Measurements from ENCODE around the gene BNIP3.

Gene BNIP3

GRCh38 chr10:131981429-131982184, at the start of gene BNIP3:
BNIP3 (minus strand) TSS chr10:131981923; CDS start chr10:131981806, 117 bp downstream.
- DNase-seq (ENCODE audit: low spot score), result no peak

DNA sequence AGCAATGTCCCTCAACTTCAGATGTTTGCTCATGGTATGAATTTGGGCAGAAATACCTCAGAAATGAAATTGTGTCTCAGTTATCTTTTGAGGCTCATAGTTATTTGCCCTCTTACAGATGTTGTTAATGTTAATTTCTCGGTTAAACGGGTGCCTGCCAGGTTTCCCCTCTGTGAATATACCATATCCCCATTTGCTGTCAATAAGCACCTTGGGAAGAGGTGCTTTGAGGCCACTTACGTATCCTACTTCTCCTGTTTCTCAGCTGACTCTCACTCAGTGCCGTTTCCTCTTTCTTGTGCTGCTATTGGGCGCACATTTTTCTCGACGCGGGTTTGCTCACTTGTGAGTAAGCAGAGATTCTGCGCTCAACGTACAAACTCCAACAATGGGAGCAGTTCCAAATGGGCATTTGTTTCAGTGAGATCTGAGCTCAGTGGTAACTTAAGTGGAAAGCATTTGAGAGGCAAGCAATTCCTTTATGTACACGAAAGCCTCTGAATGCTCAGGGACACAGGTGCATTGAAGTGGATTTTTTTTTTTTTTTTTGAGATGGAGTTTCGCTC, 49.3 kb upstream of the BNIP3 start:
- no peak for DNase-seq (ENCODE audit: low spot score)

- no peak for DNase-seq (ENCODE audit: low spot score)
These were observed 47.0 kb upstream of the BNIP3 start for GRCh38 chr10:132028706-132029105.

- DNase-seq (ENCODE audit: low spot score), result peak; percentile 27
These were observed 45.8 kb upstream of the BNIP3 start for GRCh38 chr10:132027423-132027983.

GRCh38 chr10:132023092-132023811, 41.5 kb upstream of the BNIP3 start:
- no peak for DNase-seq (ENCODE audit: low spot score)

DNA sequence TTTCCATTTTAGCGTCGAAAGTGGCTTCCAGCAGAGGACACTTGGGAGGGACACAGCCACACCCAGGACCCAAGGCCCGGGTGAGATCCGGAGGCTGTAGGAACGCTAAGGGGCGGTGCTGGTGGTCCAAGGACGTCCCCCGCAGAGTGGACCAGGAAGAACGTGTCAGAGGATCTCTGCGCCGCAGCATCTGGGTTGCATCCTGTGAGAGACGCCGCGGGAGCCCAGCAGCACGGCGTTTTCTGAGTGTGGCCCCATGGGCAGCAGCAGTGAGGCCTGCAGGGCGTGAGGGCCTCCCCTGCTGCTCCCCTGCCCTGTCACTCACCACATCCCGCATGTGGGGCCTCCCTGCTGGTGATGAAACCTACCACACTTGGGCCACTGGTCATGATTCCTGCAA, 40.5 kb upstream of the BNIP3 start:
- DNase-seq (ENCODE audit: low spot score), result no peak

DNA sequence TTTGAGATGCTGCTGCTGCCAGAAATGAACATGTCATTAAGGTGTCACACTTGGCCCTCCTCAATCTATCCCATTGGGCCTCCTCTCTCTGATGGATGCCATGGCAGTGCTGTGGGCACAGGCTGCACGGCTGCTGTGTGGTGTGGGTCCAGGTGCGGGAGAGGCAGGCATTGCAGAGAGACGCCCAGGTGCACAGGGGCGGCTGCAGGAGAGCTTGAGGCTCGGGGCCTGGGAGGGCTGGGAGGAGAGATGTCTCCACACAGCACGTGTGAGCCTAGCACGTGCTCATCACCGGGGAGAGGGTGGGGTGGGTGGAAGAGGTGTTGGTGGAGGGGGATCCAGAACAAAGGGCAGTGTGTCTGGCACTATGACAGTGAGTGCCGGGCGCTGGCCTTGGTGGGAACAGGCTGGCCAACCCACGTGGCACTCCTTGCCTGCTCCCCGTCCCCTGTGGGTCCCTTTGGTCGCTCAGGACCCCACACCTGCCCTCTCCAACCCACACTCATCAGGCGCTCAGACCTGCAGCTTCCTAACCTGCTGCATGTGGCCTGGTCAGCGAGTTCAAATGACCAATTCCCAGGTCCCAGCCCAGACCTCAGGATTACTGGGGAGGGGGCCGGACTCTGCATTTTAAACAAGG, 39.9 kb upstream of the BNIP3 start:
- DNase-seq (ENCODE audit: low spot score), result no peak

DNA sequence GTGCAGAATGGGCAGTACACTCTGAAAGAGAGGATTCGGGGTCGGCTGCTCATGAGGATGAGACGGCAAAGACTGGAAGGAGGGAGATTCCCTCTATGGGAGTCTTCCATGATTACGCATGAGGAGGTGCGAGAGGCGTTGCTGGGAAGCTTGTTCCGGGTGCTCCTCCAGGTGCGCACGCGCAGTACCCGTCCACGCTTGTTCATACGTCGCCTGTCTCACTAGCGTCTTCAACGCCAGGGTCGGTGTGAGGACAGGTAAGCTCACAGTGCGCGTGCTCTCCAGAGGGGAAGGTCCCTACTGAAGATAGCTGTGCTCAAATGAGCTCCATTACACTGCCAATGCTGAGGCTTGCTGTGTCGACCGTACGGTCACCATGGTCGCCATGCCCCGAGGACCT, 39.3 kb upstream of the BNIP3 start:
- DNase-seq (ENCODE audit: low spot score), result no peak

DNA sequence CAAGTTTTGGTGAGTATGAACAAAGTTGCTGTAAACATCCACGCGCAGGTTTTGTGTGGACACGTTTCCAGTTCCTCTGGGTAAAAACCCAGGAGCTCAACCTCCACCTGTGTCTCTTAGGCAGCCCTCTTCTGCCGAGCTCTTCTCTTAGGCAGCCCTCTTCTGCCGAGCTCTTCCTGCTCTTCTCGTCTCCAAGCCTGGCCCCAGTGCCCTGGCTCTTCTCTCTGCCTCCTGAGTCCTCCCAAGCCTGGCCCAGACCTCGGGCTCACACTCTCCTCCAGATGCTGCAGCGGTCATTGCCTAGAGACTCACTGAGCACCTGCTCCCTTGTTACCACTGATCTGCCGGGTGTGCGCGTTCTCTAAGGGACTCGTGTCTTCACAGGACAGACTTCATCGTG, 38.7 kb upstream of the BNIP3 start:
- peak; percentile 2 for DNase-seq (ENCODE audit: low spot score)

GRCh38 chr10:132019366-132019765, 37.6 kb upstream of the BNIP3 start:
- no peak for DNase-seq (ENCODE audit: low spot score)

DNA sequence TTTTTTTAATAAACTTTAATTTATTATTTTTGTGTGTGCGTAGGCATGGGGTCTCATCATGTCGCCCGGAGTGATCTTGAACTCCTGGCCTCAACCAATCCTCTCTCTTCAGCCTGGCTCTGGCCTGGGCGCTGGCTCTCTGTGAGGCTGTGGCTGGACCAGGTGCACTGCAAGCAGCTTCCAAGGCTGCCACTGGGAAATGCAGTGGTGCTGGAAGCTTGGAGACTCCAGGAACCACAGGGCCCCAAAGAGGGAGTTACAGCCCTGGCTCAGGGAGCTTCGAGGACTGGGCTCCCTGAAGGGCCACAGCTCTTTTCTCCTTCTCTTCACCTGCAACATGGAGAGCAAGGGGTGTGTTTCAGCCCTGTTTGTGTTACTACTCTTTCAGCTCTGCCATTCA, 36.7 kb upstream of the BNIP3 start:
- no peak for DNase-seq (ENCODE audit: low spot score)

DNA sequence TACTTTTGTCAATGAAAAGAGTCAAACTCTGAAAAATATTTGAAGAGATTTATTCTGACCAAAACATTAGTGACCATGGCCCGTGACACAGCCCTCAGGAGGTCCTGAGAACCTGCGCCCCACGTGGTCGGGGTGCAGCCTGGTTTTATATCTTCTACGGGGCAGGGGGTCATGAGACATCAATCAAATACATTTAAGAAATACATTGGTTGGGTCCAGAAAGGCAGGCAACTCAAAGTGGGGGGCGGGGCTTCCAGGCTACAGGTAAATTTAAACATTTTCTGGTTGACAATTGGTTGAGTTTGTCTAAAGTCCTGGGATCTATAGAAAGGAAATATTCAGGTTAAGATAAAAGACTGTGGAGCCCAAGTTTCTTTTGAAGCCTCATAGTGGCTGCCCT, 34.8 kb upstream of the BNIP3 start:
- DNase-seq (ENCODE audit: low spot score), result no peak

- DNase-seq (ENCODE audit: low spot score), result no peak
These were observed 29.7 kb upstream of the BNIP3 start for GRCh38 chr10:132011445-132011844.

DNA sequence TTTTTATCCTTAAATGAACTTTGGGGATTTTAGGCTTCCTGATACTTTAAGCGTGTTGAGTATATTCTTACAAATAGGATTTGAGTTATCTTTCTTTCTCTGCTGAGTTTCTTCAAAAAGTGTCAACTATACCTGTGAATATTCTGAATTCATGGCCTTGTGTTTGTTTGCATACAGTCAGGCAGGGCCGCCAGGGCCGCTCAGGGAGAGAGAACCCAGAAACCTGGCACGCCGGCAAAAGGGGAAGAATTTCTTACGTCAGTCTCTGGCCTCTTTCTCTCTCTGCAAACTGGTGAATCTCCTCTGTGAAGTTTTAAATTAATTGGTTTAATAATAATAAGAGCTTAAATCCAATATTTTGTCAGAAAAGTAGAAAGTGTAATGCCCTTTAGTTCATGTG, 29.3 kb upstream of the BNIP3 start:
- DNase-seq (ENCODE audit: low spot score), result no peak

DNA sequence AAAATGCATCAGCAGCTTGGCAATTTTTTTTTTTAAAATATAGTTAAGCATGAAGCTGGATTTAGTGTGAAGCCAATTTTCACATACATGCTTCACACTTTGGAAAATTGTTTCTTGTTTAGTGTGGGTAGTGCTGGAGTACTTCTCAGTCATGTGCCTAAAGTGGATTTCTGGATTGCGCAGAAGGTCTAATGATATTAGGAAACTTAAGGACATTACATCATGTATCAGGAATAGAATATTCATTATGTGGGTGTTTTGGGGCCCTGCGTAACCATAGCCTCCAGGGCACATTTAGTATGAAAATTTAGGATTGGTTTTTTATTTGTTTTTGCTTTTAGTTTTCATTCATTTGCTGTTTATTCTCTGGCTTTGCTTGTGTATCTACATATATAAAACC, 28.8 kb upstream of the BNIP3 start:
- no peak for DNase-seq (ENCODE audit: low spot score)

- DNase-seq (ENCODE audit: low spot score), result no peak
These were observed 27.9 kb upstream of the BNIP3 start for GRCh38 chr10:132009575-132009974.

DNA sequence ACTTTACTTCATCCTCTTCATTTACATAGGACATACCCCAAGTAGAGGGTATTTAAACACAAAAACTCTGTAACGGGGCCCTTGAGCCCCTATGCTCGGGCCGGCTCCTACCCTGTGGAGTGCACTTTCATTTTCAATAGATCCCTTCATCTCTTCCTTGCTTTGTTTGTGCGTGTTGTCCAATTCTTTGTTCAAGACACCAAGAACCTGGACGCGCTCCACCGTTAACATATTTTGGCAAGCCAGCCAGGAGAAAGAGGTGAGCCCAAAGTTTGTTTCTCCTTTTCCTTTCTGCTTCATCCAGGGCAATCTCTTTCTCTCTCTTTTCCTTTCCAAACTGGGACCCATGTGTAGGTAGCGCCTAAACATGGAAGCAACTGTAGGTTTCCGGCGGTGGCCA, 26.0 kb upstream of the BNIP3 start:
- DNase-seq (ENCODE audit: low spot score), result no peak

DNA sequence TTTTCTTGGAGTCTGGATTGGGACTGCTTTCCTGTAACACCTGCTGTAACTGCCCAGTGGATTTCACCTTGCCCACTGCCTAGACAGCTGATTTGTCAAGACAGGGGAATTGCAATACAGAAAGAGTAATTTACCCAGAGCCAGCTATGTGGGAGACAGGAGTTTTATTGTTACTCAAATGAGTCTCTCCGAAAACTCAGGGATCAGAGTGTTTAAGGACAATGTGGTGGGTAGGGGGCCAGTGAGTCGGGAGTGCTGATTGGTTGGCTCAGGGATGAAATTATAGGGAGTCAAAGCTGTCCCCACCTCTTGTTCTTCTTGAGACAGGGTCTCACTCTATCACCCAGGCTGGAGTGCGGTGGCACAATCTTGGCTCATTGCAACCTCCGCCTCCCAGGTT, 25.2 kb upstream of the BNIP3 start:
- no peak for DNase-seq (ENCODE audit: low spot score)

GRCh38 chr10:132005147-132005546, 23.4 kb upstream of the BNIP3 start:
- no peak for DNase-seq (ENCODE audit: low spot score)

GRCh38 chr10:132004052-132004451, 22.3 kb upstream of the BNIP3 start:
- no peak for DNase-seq (ENCODE audit: low spot score)

GRCh38 chr10:132003282-132003924, 21.7 kb upstream of the BNIP3 start:
- DNase-seq (ENCODE audit: low spot score), result no peak

- DNase-seq (ENCODE audit: low spot score), result no peak
These were observed 20.3 kb upstream of the BNIP3 start for GRCh38 chr10:132002004-132002403.

Data from RKO (cell line).